ENCODE data around the gene SQOR. TPM values are rescaled to one million over a fixed set of nuclear protein-coding genes. Genes with fewer than 3 reads are reported as not detected.
A peak's percentile ranks its signal among the peaks of the same experiment; 100 is the strongest.

The SQOR gene
- total RNA-seq = 10 to 100 TPM; 49.8 to 80.4 (median 67.8) TPM

DNA sequence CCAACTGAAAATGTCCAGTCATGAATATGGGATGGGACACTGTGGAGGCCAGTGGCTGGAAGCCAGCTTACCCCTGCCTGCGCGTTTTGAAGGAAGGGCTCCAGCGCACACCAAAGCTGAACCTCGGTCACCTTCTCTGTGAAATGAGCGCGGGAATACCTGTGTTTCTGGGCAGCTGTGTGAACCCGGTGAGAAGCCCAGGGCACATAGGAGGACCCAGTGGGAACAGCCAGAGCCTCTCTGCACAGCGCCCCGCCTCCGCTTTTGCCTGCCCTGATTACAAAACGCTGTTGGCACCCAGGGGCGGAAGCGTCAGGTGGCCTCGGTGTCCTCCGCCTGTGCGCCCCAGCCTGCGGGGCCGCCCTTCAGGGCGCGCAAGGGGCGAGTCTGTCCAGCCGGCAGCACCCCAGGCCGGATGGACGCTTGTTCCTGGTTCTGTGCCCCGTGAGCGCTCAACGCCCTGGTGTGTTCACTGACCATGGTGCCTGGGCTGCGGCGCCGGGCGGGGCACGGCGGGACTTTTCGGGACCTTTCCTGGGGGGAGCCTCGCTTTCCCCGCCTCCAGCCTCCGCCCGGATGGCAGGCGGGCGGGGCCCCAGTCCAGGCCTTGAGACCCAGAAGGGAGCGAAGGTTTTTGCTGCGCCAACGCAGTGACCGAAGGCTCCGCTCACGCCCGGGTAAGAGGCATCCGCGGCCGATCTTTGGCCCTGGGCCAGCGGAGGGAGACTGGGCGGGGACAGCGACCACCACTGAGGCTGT is at the start of gene SQOR:
SQOR (plus strand) TSS at position 598 of the 759 bp plus-strand sequence. CDS start 23,895 bp downstream, outside the sequence.
- Histone ChIP-seq H3K9me3 (no peaks in the 10 kb centered on the region), H3K4me1 (peaks cover 28 to 53% (median 47%) of the 10 kb centered on the region in 4 donors), H3K27ac (replicated peaks in 1 of 4) (peak within 1 kb of the TSS; percentile 89 to 97 (median 92)), H3K4me3 (peak within 1 kb of the TSS; percentile 72 to 97 (median 78)), H3K36me3 (no peaks in the 10 kb centered on the region), H3K27me3 (no peaks in the 10 kb centered on the region)
- WGBS = 13% methylated on average over 2 of the region's 53 CpGs
- intact Hi-C loops (cut with DNase I) = loop anchor here (10.0 kb wide), 1 partner anchor 50 kb away; the partner anchor contains the start of gene BLOC1S6
- DNase-seq (ENCODE audit: extremely low spot score) = peak; percentile 96
- TF ChIP-seq EP300 (IDR thresholded peaks at IDR 0.05) = no peak
- TF ChIP-seq POLR2A (IDR thresholded peaks at IDR 0.05; ENCODE audit: low read depth) = peak; percentile 66
- TF ChIP-seq POLR2AphosphoS5 (IDR thresholded peaks at IDR 0.05) = peak in 1 of 2 donors; percentile 94
- TF ChIP-seq, protein P1, sequence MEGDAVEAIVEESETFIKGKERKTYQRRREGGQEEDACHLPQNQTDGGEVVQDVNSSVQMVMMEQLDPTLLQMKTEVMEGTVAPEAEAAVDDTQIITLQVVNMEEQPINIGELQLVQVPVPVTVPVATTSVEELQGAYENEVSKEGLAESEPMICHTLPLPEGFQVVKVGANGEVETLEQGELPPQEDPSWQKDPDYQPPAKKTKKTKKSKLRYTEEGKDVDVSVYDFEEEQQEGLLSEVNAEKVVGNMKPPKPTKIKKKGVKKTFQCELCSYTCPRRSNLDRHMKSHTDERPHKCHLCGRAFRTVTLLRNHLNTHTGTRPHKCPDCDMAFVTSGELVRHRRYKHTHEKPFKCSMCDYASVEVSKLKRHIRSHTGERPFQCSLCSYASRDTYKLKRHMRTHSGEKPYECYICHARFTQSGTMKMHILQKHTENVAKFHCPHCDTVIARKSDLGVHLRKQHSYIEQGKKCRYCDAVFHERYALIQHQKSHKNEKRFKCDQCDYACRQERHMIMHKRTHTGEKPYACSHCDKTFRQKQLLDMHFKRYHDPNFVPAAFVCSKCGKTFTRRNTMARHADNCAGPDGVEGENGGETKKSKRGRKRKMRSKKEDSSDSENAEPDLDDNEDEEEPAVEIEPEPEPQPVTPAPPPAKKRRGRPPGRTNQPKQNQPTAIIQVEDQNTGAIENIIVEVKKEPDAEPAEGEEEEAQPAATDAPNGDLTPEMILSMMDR (IDR thresholded peaks at IDR 0.05) = no peak

DNA sequence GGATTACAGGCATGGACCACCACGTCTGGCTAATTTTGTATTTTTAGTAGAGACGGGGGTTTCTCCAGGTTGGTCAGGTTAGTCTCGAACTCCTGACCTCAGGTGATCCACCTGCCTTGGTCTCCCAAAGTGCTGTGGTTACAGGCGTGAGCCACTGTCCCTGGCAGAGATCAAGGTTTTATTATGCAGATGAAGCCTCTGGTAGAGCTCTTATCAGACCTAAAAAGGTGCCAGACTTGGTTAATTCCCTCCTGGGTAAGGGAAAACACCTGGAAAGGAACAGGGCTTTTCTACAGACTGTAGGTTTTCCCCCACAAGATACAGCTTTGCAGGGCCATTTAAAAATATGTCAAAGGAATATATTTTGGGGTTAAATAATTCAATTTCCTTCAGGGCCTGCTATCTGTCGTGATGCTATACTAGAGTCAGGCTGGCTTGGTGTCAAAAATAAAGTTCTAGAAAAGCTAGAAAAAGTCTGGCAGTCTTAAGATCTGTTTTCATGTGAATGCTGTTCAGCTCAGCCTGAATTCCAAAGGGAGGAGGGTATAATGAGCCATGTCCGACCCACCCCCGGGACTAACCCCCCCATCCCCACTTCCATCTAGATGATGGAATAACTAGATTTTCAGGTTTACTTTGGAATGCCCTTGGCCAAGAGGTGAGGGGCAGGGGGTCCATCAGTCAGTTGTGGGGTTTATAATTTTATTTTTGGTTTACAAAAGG is 49.6 kb upstream of the SQOR start:
- intact Hi-C loops (cut with DNase I) = loop anchor here (10.0 kb wide), 1 partner anchor 50 kb away; the partner anchor contains the start of gene SQOR
- Histone ChIP-seq H3K4me1 (peaks cover 20 to 41% (median 37%) of the 10 kb centered on the region in 4 donors), H3K9me3 (no peaks in the 10 kb centered on the region), H3K27me3 (no peaks in the 10 kb centered on the region), H3K4me3 (no peak overlapping the region), H3K27ac (replicated peaks in 1 of 4) (no peak overlapping the region), H3K36me3 (no peaks in the 10 kb centered on the region)
- DNase-seq (ENCODE audit: extremely low spot score) = peak; percentile 26
- 78% methylated on average over 7 of the region's 7 CpGs for WGBS
- no peak for TF ChIP-seq POLR2AphosphoS5 (IDR thresholded peaks at IDR 0.05)
- TF ChIP-seq POLR2A (IDR thresholded peaks at IDR 0.05; ENCODE audit: low read depth) = no peak
- TF ChIP-seq, protein P1 (IDR thresholded peaks at IDR 0.05) = no peak
- TF ChIP-seq EP300 (IDR thresholded peaks at IDR 0.05) = no peak

DNA sequence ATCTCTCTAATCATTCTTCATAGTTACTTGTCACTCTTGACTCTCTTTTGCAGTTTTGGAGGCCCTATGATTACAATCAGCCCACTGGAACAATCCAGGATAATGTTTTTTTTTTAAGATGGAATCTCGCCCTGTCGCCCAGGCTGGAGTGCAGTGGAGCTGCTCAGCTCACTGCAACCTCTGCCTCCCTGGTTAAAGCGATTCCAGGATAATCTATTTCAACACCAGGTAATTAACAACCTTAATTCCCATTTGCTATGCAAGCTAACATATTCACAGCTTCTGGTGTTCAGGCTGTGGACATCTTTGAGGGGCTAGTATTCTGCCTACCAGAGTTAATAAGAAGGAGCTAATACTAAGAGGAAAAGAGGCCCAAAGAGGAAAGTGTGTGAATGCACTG is 48.7 kb upstream of the SQOR start:
- intact Hi-C loops (cut with DNase I) = loop anchor here (2.0 to 10.0 kb wide), 2 partner anchors 49 to 63 kb away; partner anchors contain the start of genes SLC30A4 and SQOR
- 82% methylated on average over 3 of the region's 3 CpGs for WGBS
- peak overlapping the region; percentile 93 to 99 (median 98) for H3K27ac ChIP-seq (replicated peaks in 1 of 4)

DNA sequence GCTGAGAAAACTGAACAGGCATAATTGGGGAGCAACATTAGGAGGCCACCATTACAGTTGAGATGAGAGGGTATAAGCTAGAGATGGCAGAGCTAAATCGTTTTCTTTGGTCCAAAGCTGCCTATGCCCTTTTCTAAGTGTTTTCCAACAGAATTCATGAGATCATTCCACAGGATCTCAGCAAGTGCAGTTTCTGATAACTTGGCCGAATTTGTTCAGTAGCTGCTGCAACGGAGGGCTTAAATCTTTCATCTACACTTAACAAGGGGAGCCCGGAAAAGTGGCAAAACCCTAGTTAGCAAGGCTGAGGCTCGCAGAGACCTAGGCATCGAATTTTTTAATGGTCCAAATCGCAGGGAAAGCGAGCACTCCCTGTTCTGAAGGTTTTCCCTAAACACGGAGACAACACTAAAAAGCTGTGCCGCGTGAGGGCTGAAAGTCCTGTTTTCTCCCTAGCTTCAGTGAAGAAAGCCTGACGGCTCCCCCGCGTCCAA is 48.2 kb upstream of the SQOR start:
- DNase-seq (ENCODE audit: extremely low spot score) = no peak
- Histone ChIP-seq H3K36me3 (no peaks in the 10 kb centered on the region), H3K27me3 (no peaks in the 10 kb centered on the region), H3K27ac (replicated peaks in 1 of 4) (peak overlapping the region; percentile 93 to 99 (median 98)), H3K4me1 (peaks cover 27 to 53% (median 50%) of the 10 kb centered on the region in 4 donors), H3K4me3 (peak overlapping the region; percentile 70 to 96 (median 88)), H3K9me3 (no peaks in the 10 kb centered on the region)
- TF ChIP-seq, protein P1 (IDR thresholded peaks at IDR 0.05) = no peak
- TF ChIP-seq EP300 (IDR thresholded peaks at IDR 0.05) (no peak), POLR2A (IDR thresholded peaks at IDR 0.05; ENCODE audit: low read depth) (no peak), POLR2AphosphoS5 (IDR thresholded peaks at IDR 0.05) (no peak)
- intact Hi-C loops (cut with DNase I) = loop anchor here (2.0 to 10.0 kb wide), 2 partner anchors 48 to 64 kb away; partner anchors contain the start of genes SLC30A4 and SQOR
- 0% methylated on average over 14 of the region's 14 CpGs for WGBS

More for the DNA sequence above, 48.7 kb upstream of the SQOR start:
- TF ChIP-seq EP300 (IDR thresholded peaks at IDR 0.05) (no peak), POLR2AphosphoS5 (IDR thresholded peaks at IDR 0.05) (no peak), POLR2A (IDR thresholded peaks at IDR 0.05; ENCODE audit: low read depth) (no peak)
- TF ChIP-seq, protein P1 (IDR thresholded peaks at IDR 0.05) = no peak
- Histone ChIP-seq H3K4me3 (peak overlapping the region; percentile 70 to 96 (median 88)), H3K4me1 (peaks cover 27 to 48% (median 45%) of the 10 kb centered on the region in 4 donors), H3K27me3 (no peaks in the 10 kb centered on the region), H3K36me3 (no peaks in the 10 kb centered on the region), H3K9me3 (no peaks in the 10 kb centered on the region)
- peak; percentile 29 for DNase-seq (ENCODE audit: extremely low spot score)
